Activated CD4-positive, alpha-beta memory T cell treated with anti-CD3 and anti-CD28 coated beads, Interleukin-2, amount 10 ng/mL, durations not matched to agents 7 days and 5 days (primary cell): ENCODE data around the gene COL16A1. TPM values are rescaled to one million over a fixed set of nuclear protein-coding genes. Genes with fewer than 3 reads are reported as not detected.
"Not testable (repeated sequence)": the region's sequence is repeated elsewhere in the genome, so short reads cannot be mapped to it uniquely, and the experiment has no call there.

Experiments used
- CTCF ChIA-PET: fragments of 350-600 bp; sonication (Branson Sonifier 250); formaldehyde crosslinking; loops from one replicate; lab custom pipeline; 2021; ENCODE audit warnings: antibody characterized with exemption, inconsistent platforms; lab: Charles Lee
- POLR2A ChIA-PET: fragments of 350-600 bp; sonication (Branson Sonifier 250); formaldehyde crosslinking; loops from one replicate; lab custom pipeline; 2021; ENCODE audit warnings: antibody characterized with exemption; lab: Charles Lee
- DNase-seq: peaks from one replicate; pipeline ENCODE4 v3.0.0-alpha.2; 2020
- H3K27ac Mint-ChIP-seq: one replicate; pipeline ENCODE4 v1.8.0; 2021; ENCODE audit warnings: mild to moderate bottlenecking, mixed read lengths
- H3K27me3 Mint-ChIP-seq: one replicate; pipeline ENCODE4 v1.8.0; 2021; ENCODE audit warnings: mixed read lengths
- H3K36me3 Mint-ChIP-seq: one replicate; pipeline ENCODE4 v1.8.0; 2021; ENCODE audit warnings: low read depth, mixed read lengths
- H3K4me1 Mint-ChIP-seq: one replicate; pipeline ENCODE4 v1.8.0; 2021; ENCODE audit warnings: mixed read lengths
- H3K4me3 Mint-ChIP-seq: one replicate; pipeline ENCODE4 v1.8.0; 2021; ENCODE audit warnings: mild to moderate bottlenecking, mixed read lengths
- H3K9me3 Mint-ChIP-seq: one replicate; pipeline ENCODE4 v1.8.0; 2021; ENCODE audit warnings: mixed read lengths
- total RNA-seq, 2 experiments: library from RNA; stranded (reverse); gene quantifications; one replicate each; pipeline ENCODE4 v1.2.3, GENCODE V29; 2021

The COL16A1 gene
- total RNA-seq, 2 experiments from 2014 or later: not detected

DNA sequence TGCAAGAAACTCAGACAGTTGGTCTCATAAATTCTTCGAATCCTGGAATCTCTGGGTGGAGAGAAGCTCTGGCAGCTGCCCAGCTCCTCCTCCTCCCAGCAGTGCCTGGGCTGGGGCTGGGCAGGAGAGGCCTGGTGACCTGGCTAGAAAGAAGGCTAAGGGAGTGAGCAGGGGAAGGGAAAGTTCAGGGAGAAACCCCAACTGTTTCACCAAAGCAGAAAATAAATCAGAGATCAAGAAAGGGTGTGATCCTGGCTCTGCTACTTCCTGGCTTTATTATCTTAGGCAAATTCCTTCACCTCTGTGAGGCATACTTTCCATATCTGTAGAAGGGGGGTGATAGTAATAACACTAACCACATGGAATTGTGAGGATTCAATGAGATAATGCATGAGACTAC, 8.8 kb upstream of the COL16A1 start:
- DNase-seq: no peak
- no peak overlapping the region for H3K4me3 Mint-ChIP-seq
- peaks cover 67% of the 10 kb centered on the region for H3K27me3 Mint-ChIP-seq
- peaks cover 24% of the 10 kb centered on the region for H3K4me1 Mint-ChIP-seq
- H3K9me3 Mint-ChIP-seq: no peaks in the 10 kb centered on the region
- ChIA-PET POLR2A (no interaction called here), CTCF (interaction anchor here (1.0 to 3.7 kb wide), 3 partner anchors 48 to 77 kb away, joined by 3 to 24 read pairs (median 4); no protein-coding TSS in a partner anchor)
- H3K27ac Mint-ChIP-seq: no peak overlapping the region
- no peaks in the 10 kb centered on the region for H3K36me3 Mint-ChIP-seq

DNA sequence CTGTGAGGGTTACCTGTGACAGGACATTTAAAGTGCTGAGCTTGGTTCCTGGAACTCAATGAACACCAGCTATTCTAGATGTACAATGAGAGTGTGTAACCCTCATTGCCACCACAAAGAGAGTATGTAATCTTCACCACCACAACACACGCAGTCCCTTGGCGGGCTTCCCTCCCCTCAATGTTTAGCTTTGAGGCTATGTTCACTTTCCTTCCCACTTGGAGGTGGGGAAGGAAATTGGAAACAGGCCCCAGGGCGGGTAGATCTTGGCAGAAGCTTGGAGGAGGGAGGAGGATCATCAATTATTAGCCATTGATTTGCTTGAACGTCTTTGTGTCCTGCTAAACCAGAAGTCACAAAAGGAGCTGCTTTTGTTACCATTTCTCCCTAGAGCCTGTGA, 8.3 kb upstream of the COL16A1 start:
- Mint-ChIP-seq H3K4me1 (peaks cover 26% of the 10 kb centered on the region), H3K9me3 (no peaks in the 10 kb centered on the region), H3K27me3 (peaks cover 63% of the 10 kb centered on the region), H3K36me3 (no peaks in the 10 kb centered on the region), H3K27ac (no peak overlapping the region), H3K4me3 (no peak overlapping the region)
- POLR2A ChIA-PET: no interaction called here
- CTCF ChIA-PET: interaction anchor here (0.7 to 3.7 kb wide), 5 partner anchors 48 to 226 kb away, joined by 3 to 24 read pairs (median 3); no protein-coding TSS in a partner anchor
- no peak for DNase-seq

DNA sequence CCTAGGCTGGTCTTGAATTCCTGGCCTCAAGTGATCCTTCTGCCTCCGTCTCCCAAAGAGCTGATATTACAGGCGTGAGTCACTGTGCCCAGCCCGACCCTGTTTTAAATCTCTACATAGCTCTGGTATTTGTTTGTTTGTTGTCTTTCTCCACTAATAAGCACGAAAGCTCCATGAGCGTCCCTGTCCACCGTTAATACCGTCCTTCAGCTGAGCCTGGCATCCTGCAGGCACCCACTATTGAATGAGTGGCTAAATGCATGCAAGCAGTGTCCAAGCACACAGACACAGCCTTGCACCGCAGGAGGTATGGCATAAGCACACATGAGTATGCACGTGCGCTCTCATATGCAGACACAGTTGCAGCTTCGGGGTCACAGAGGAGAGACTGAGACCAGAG, 4.5 kb upstream of the COL16A1 start:
- Mint-ChIP-seq H3K27ac (no peak overlapping the region), H3K4me1 (peaks cover 35% of the 10 kb centered on the region), H3K27me3 (peaks cover 54% of the 10 kb centered on the region), H3K9me3 (no peaks in the 10 kb centered on the region), H3K4me3 (no peak overlapping the region), H3K36me3 (no peaks in the 10 kb centered on the region)
- no peak for DNase-seq
- POLR2A ChIA-PET: interaction anchor here (0.8 to 1.3 kb wide), 2 partner anchors 8 to 64 kb away, joined by 3 read pairs; partner anchors contain the start of gene PEF1
- CTCF ChIA-PET: interaction anchor here (1.2 to 2.0 kb wide), 3 partner anchors 37 to 81 kb away, joined by 3 to 4 read pairs (median 4); no protein-coding TSS in a partner anchor

DNA sequence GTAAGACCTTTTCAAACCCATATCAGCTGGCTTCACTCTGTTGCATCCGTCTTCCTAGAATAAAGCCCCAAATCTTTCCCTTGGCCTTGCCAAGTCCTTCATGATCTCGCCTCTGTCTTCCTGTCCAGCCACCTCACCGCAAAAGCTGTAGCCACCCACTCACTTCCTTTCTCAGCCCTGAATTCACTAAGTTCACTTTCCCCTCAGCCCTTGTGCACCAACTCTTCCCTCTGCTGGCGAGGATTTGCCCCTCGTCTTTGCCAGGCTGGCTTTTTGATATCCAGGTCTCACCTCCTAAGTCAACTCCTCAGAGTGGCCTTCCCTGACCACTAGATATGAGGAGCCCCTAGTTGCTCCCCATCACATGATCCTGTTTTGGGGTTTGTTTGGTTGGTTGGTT, 3.9 kb upstream of the COL16A1 start:
- DNase-seq: no peak
- Mint-ChIP-seq H3K4me3 (no peak overlapping the region), H3K27ac (no peak overlapping the region), H3K4me1 (peaks cover 35% of the 10 kb centered on the region), H3K36me3 (no peaks in the 10 kb centered on the region), H3K9me3 (no peaks in the 10 kb centered on the region), H3K27me3 (peaks cover 54% of the 10 kb centered on the region)
- ChIA-PET CTCF (interaction anchor here (1.2 to 2.0 kb wide), 2 partner anchors 44 to 82 kb away, joined by 3 to 4 read pairs; no protein-coding TSS in a partner anchor), POLR2A (no interaction called here)

DNA sequence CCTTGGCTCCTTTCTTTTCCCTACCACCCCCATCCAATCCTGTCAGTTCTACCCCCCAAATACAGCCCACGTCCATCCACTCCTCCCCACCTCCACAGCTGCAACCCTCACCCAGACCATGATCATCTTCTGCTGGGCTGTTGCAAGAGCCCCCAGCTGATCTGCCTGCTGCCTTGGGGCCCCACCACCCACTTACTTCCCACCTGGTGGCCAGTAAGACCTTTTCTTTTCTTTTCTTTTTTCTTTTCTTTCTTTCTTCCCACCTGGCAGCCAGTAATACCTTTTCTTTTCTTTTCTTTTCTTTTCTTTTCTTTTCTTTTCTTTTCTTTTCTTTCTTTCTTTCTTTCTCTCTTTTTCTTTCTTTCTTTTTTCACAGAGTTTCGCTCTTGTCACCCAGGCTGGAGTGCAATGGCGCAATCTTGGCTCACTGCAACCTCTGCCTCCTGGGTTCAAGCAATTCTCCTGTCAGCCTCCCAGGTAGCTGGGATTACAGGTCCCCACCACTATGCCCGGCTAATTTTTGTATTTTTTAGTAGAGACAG, 3.3 kb upstream of the COL16A1 start:
- CTCF ChIA-PET, H3K9me3 Mint-ChIP-seq, POLR2A ChIA-PET, H3K36me3 Mint-ChIP-seq, H3K27ac Mint-ChIP-seq, DNase-seq, H3K4me3 Mint-ChIP-seq: not testable (repeated sequence)
- Mint-ChIP-seq H3K27me3 (peaks cover 54% of the 10 kb centered on the region), H3K4me1 (peaks cover 35% of the 10 kb centered on the region)

DNA sequence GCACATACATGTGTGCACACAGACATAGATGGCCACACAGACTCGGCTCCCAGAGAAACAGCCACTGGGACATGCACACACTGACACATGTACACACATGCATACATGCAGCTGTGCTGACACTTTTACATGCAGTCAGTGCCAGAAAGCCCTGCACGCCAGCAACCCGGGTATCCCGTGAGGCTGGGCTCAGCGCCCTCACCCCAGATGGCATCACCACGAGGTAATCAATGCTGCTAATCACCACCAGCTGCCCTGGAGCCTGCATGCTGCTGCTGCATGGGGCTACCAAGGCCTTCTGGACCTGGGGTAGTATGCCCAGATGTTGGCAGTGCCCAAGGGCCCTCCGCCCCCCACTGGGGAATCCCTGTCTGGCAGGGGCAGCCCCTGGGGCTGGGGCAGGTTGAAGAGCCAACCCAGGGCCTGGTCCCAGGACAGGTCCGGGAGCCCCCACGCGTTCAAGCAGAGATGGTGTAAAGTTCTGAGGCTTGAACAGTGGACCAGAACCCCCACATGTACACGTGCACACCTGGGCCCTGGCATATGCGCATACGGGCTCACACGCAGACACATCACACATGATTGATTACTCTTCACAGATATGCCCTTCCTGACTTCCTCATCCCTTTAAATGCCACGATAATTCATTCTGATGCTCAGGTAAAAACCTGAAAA, 2.7 kb upstream of the COL16A1 start:
- H3K27me3 Mint-ChIP-seq: peaks cover 51% of the 10 kb centered on the region
- H3K9me3 Mint-ChIP-seq: no peaks in the 10 kb centered on the region
- CTCF ChIA-PET: no interaction called here
- H3K27ac Mint-ChIP-seq: no peak overlapping the region
- H3K4me3 Mint-ChIP-seq: no peak overlapping the region
- no peaks in the 10 kb centered on the region for H3K36me3 Mint-ChIP-seq
- DNase-seq: no peak
- POLR2A ChIA-PET: no interaction called here
- H3K4me1 Mint-ChIP-seq: peaks cover 35% of the 10 kb centered on the region

- ChIA-PET CTCF (interaction anchor here (0.6 to 2.2 kb wide), 4 partner anchors 11 to 84 kb away, joined by 4 to 10 read pairs (median 6); no protein-coding TSS in a partner anchor), POLR2A (interaction anchor here (1.0 to 1.4 kb wide), 5 partner anchors 35 to 367 kb away, joined by 3 to 4 read pairs (median 3); partner anchors contain the start of genes KHDRBS1, PEF1 and TMEM39B)
- Mint-ChIP-seq H3K9me3 (no peaks in the 10 kb centered on the region), H3K4me3 (no peak overlapping the region), H3K27me3 (peaks cover 46% of the 10 kb centered on the region), H3K4me1 (peaks cover 42% of the 10 kb centered on the region), H3K36me3 (no peaks in the 10 kb centered on the region), H3K27ac (no peak overlapping the region)
- DNase-seq: peak; percentile 82
Observed at GRCh38 chr1:31705080-31705866, 1.5 kb upstream of the COL16A1 start.

GRCh38 chr1:31704271-31705079, 658 bp upstream of the COL16A1 start:
- Mint-ChIP-seq H3K27ac (no peak overlapping the region), H3K9me3 (no peaks in the 10 kb centered on the region), H3K27me3 (peaks cover 44% of the 10 kb centered on the region), H3K4me1 (peaks cover 49% of the 10 kb centered on the region), H3K4me3 (no peak overlapping the region), H3K36me3 (no peaks in the 10 kb centered on the region)
- no peak for DNase-seq
- ChIA-PET CTCF (interaction anchor here (0.5 to 2.2 kb wide), 4 partner anchors 12 to 84 kb away, joined by 4 to 10 read pairs (median 6); no protein-coding TSS in a partner anchor), POLR2A (interaction anchor here (1.0 to 1.4 kb wide), 5 partner anchors 34 to 368 kb away, joined by 3 to 4 read pairs (median 3); partner anchors contain the start of genes KHDRBS1, PEF1 and TMEM39B)

DNA sequence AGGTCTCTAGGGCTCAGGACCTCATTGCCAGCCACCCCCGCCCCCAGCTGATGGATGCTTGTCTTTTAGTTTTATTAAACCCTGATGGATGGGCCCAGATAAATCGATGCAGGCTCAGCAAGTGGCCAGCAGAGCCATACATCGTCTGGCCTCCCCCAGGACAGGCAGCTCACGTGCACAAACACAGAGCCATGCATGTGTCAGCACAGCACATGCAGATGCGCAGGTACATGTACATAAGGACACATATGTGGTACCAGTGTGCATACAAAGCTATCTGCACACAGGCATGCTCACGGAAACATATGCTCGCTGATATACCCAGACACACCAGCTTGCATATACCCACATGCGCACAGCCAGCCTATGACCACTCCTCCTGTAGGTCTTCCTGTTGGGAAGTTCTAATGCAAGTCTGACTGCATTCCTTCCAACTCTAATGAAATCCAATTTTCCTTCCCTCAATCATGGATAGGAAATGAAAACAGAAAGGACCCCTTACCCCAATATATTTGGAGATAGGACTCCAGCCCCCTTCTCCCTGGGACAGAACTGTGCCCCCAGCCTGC, 897 bp downstream of the COL16A1 start:
- POLR2A ChIA-PET: interaction anchor here (1.5 kb wide), 1 partner anchor 58 kb away, joined by 6 read pairs; the partner anchor contains the start of gene PEF1
- H3K27ac Mint-ChIP-seq: no peak overlapping the region
- CTCF ChIA-PET: interaction anchor here (0.9 to 2.4 kb wide), 4 partner anchors 65 to 302 kb away, joined by 3 to 10 read pairs (median 6); no protein-coding TSS in a partner anchor
- DNase-seq: no peak
- peaks cover 33% of the 10 kb centered on the region for H3K27me3 Mint-ChIP-seq
- no peak overlapping the region for H3K4me3 Mint-ChIP-seq
- no peaks in the 10 kb centered on the region for H3K36me3 Mint-ChIP-seq
- no peaks in the 10 kb centered on the region for H3K9me3 Mint-ChIP-seq
- H3K4me1 Mint-ChIP-seq: peaks cover 47% of the 10 kb centered on the region

- no peak for DNase-seq
- POLR2A ChIA-PET: no interaction called here
- Mint-ChIP-seq H3K27me3 (peaks cover 26% of the 10 kb centered on the region), H3K4me1 (peaks cover 41% of the 10 kb centered on the region), H3K36me3 (no peaks in the 10 kb centered on the region), H3K9me3 (no peaks in the 10 kb centered on the region), H3K27ac (no peak overlapping the region), H3K4me3 (no peak overlapping the region)
- CTCF ChIA-PET: interaction anchor here (1.1 to 2.4 kb wide), 3 partner anchors 44 to 407 kb away, joined by 3 to 8 read pairs (median 4); partner anchors contain the start of gene KPNA6
Observed at GRCh38 chr1:31701091-31701736, 2.6 kb downstream of the COL16A1 start.

DNA sequence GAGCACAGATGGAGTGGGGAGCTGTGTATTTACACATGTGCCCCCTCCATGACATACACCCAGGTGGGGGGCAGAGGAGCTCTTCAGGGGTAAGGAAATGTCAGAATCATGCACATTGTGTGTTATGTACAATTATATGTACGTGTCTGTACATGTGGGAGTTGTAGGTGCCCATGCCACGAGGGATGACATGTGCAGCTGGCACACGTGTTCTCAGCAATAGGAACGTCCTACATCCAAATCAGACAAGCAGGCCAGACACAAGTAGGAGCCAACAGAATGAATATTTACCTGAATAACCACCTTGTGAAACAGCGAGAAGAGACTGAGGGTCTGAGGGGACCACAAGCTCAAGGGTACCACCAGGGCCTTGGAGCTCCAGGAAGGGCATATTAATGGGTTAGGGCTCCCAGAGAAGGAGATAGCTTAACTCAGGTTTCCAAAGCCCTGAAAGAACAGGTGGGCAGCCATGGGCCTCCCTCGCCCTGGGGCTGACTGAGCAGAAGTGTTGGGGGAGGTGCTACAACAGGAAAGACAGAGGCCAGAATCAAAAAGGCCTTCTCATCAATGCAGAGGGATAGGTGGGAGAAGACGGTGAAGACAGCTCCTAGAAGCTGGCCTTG, 3.2 kb downstream of the COL16A1 start:
- Mint-ChIP-seq H3K9me3 (no peaks in the 10 kb centered on the region), H3K4me1 (peaks cover 35% of the 10 kb centered on the region), H3K36me3 (no peaks in the 10 kb centered on the region), H3K4me3 (no peak overlapping the region), H3K27ac (no peak overlapping the region), H3K27me3 (peaks cover 22% of the 10 kb centered on the region)
- POLR2A ChIA-PET: interaction anchor here (1.3 kb wide), 1 partner anchor 8 kb away, joined by 3 read pairs; no protein-coding TSS in a partner anchor
- DNase-seq: no peak
- CTCF ChIA-PET: interaction anchor here (1.1 to 2.4 kb wide), 3 partner anchors 45 to 407 kb away, joined by 3 to 8 read pairs (median 4); partner anchors contain the start of gene KPNA6
